GM15510 (cell line): ENCODE data around the gene CHADL.
A peak's percentile ranks its signal among the peaks of the same experiment; 100 is the strongest.

ENCODE experiments used
- POLR2A ChIP-seq: IDR thresholded peaks from 3 replicates; pipeline ENCODE4 v1.6.1; 2011; ENCODE audit warnings: borderline replicate concordance; ENCODE audit not compliant: insufficient read length; ENCODE audit errors: extremely low read depth

Gene CHADL

GRCh38 chr22:41226723-41227655 is 13.7 kb downstream of the CHADL start:
- TF ChIP-seq POLR2A, result no peak

GRCh38 chr22:41223535-41223934 is 17.2 kb downstream of the CHADL start:
- TF ChIP-seq POLR2A, result no peak

GRCh38 chr22:41222846-41223507 is 17.8 kb downstream of the CHADL start:
- no peak for TF ChIP-seq POLR2A

- TF ChIP-seq POLR2A, result no peak
Measured at GRCh38 chr22:41217553-41218157, 23.1 kb downstream of the CHADL start.

GRCh38 chr22:41216984-41217383 is 23.7 kb downstream of the CHADL start:
- TF ChIP-seq POLR2A, result no peak

GRCh38 chr22:41215926-41216325 is 24.8 kb downstream of the CHADL start:
- TF ChIP-seq POLR2A, result no peak

GRCh38 chr22:41215409-41215808 is 25.3 kb downstream of the CHADL start:
- TF ChIP-seq POLR2A, result no peak

- no peak for TF ChIP-seq POLR2A
Measured at GRCh38 chr22:41206719-41207118, 34.0 kb downstream of the CHADL start.

GRCh38 chr22:41204992-41205900 is 35.5 kb downstream of the CHADL start, which contains the start of gene L3MBTL2:
TSS of gene L3MBTL2 (plus strand) at chr22:41205312. CDS start at chr22:41205363, 51 bp downstream.
- TF ChIP-seq POLR2A, result peak; percentile 66

GRCh38 chr22:41204066-41204465 is 36.7 kb downstream of the CHADL start:
- no peak for TF ChIP-seq POLR2A

- TF ChIP-seq POLR2A, result no peak
Measured at GRCh38 chr22:41203118-41203517, 37.6 kb downstream of the CHADL start.

GRCh38 chr22:41201141-41201540 is 39.6 kb downstream of the CHADL start:
- TF ChIP-seq POLR2A, result no peak

GRCh38 chr22:41198027-41198580 is 42.6 kb downstream of the CHADL start:
- TF ChIP-seq POLR2A, result no peak
